Measurements from ENCODE around the gene EMILIN2.

Gene EMILIN2

GRCh38 chr18:2869207-2869606 is 22.4 kb downstream of the EMILIN2 start:
- TF ChIP-seq, protein P1, sequence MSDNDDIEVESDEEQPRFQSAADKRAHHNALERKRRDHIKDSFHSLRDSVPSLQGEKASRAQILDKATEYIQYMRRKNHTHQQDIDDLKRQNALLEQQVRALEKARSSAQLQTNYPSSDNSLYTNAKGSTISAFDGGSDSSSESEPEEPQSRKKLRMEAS (IDR thresholded peaks at IDR 0.05; ENCODE audit: low read depth, low read length), result no peak
- TF ChIP-seq, protein P2, sequence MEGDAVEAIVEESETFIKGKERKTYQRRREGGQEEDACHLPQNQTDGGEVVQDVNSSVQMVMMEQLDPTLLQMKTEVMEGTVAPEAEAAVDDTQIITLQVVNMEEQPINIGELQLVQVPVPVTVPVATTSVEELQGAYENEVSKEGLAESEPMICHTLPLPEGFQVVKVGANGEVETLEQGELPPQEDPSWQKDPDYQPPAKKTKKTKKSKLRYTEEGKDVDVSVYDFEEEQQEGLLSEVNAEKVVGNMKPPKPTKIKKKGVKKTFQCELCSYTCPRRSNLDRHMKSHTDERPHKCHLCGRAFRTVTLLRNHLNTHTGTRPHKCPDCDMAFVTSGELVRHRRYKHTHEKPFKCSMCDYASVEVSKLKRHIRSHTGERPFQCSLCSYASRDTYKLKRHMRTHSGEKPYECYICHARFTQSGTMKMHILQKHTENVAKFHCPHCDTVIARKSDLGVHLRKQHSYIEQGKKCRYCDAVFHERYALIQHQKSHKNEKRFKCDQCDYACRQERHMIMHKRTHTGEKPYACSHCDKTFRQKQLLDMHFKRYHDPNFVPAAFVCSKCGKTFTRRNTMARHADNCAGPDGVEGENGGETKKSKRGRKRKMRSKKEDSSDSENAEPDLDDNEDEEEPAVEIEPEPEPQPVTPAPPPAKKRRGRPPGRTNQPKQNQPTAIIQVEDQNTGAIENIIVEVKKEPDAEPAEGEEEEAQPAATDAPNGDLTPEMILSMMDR (IDR thresholded peaks at IDR 0.05; ENCODE audit: low read depth, low read length), result no peak
- TF ChIP-seq POLR2A (IDR thresholded peaks at IDR 0.05; ENCODE audit: extremely low read depth, insufficient read length) (no peak), MYC (IDR thresholded peaks at IDR 0.05; ENCODE audit: low read depth, low read length) (no peak)
- H3K4me3 ChIP-seq (ENCODE audit: low read depth, low read length), result no peak overlapping the region

GRCh38 chr18:2871111-2871720 is 24.4 kb downstream of the EMILIN2 start:
- no peak overlapping the region for H3K4me3 ChIP-seq (ENCODE audit: low read depth, low read length)
- DNase-seq (ENCODE audit: low read depth), result no peak
- no peak for TF ChIP-seq MYC (IDR thresholded peaks at IDR 0.05; ENCODE audit: low read depth, low read length)
- TF ChIP-seq POLR2A (IDR thresholded peaks at IDR 0.05; ENCODE audit: extremely low read depth, insufficient read length), result no peak
- TF ChIP-seq, protein P2 (IDR thresholded peaks at IDR 0.05; ENCODE audit: low read depth, low read length), result no peak
- TF ChIP-seq, protein P1 (IDR thresholded peaks at IDR 0.05; ENCODE audit: low read depth, low read length), result no peak

More at GRCh38 chr18:2869207-2869606, 22.4 kb downstream of the EMILIN2 start:
- no peak for DNase-seq (ENCODE audit: low read depth)

DNA sequence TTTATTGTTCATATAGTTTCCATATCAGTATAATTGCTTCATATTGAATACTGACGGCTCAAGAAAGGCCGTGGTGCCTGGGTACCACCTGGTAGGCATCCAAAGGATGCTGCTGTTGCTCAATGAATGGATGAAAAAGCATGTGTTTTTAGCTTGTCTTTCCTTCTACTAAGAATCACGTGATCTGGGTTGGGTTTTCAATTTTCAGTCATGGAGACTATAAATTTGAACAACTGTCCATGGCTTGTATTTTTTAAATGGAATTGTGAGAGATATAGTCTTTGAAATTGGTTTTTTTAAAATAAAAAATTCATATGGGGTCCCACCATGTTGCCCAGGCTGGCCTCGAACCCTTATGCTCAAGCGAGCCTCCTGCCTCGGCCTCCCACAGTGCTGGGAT is 25.3 kb downstream of the EMILIN2 start:
- TF ChIP-seq, protein P1 (IDR thresholded peaks at IDR 0.05; ENCODE audit: low read depth, low read length), result no peak
- TF ChIP-seq MYC (IDR thresholded peaks at IDR 0.05; ENCODE audit: low read depth, low read length), result no peak
- TF ChIP-seq, protein P2 (IDR thresholded peaks at IDR 0.05; ENCODE audit: low read depth, low read length), result no peak
- no peak for TF ChIP-seq POLR2A (IDR thresholded peaks at IDR 0.05; ENCODE audit: extremely low read depth, insufficient read length)
- DNase-seq (ENCODE audit: low read depth), result no peak
- H3K4me3 ChIP-seq (ENCODE audit: low read depth, low read length), result no peak overlapping the region

DNA sequence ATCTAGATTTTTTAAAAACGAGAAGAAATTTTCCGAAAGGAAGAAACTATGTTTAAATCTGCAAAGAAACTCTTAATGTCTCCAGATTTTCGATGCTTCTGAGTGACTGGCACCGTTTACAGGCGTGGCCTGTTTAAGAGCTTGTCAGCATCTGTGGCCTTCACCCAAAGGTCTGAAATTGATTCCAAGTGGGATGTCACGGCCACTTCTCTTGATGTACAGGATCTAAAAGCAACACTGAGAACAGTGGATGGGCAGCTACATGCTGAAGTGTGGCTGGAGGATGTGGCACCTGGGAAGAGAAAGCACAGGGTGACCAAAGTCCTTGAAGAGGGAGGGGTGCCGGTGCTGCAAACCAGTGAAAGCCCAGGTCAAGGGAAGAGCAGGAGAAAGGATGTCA is 28.0 kb downstream of the EMILIN2 start:
- TF ChIP-seq, protein P1 (IDR thresholded peaks at IDR 0.05; ENCODE audit: low read depth, low read length), result no peak
- TF ChIP-seq MYC (IDR thresholded peaks at IDR 0.05; ENCODE audit: low read depth, low read length) (no peak), POLR2A (IDR thresholded peaks at IDR 0.05; ENCODE audit: extremely low read depth, insufficient read length) (no peak)
- DNase-seq (ENCODE audit: low read depth), result no peak
- H3K4me3 ChIP-seq (ENCODE audit: low read depth, low read length), result no peak overlapping the region

DNA sequence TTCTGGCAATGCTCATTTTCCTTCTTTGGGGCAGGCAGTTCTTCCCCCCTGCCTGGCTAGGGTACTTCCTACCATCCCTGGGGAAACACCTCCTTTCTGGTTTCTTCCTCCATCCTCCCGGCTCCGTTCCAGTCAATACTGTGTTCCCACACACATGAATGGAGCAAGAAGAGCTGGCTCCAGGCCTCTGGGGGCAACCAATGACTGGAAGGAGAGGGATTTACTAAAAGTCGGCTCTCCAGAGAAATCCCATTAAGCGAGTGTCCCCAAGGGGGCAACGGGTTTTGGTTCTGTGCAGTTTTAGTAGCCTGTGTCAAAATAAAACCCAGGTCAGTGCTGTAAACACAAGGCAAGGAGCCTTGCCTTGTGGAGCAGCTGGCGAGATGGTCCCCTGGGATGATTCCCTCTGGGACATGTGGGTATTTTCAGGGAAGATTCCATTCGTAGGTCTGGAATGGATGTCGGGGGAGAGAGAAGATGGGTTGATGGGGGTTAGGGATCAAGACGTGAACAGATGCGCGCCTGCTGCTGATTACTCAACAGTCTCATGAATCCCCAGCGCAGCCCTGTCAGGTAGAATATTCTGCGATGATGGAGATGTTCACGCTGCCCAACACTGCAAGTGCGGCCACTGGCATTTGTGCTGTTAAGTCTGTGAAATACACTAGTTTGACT is 32.0 kb downstream of the EMILIN2 start:
- TF ChIP-seq MYC (IDR thresholded peaks at IDR 0.05; ENCODE audit: low read depth, low read length), result no peak
- TF ChIP-seq, protein P1 (IDR thresholded peaks at IDR 0.05; ENCODE audit: low read depth, low read length), result no peak
- TF ChIP-seq, protein P2 (IDR thresholded peaks at IDR 0.05; ENCODE audit: low read depth, low read length), result no peak
- TF ChIP-seq POLR2A (IDR thresholded peaks at IDR 0.05; ENCODE audit: extremely low read depth, insufficient read length), result no peak
- DNase-seq (ENCODE audit: low read depth), result no peak
- H3K4me3 ChIP-seq (ENCODE audit: low read depth, low read length), result no peak overlapping the region

- H3K4me3 ChIP-seq (ENCODE audit: low read depth, low read length), result no peak overlapping the region
These were observed 33.1 kb downstream of the EMILIN2 start for GRCh38 chr18:2879889-2880288.

More at GRCh38 chr18:2879889-2880288, 33.1 kb downstream of the EMILIN2 start:
- TF ChIP-seq, protein P2 (IDR thresholded peaks at IDR 0.05; ENCODE audit: low read depth, low read length), result no peak
- TF ChIP-seq POLR2A (IDR thresholded peaks at IDR 0.05; ENCODE audit: extremely low read depth, insufficient read length) (no peak), MYC (IDR thresholded peaks at IDR 0.05; ENCODE audit: low read depth, low read length) (no peak)
- TF ChIP-seq, protein P1 (IDR thresholded peaks at IDR 0.05; ENCODE audit: low read depth, low read length), result no peak
- DNase-seq (ENCODE audit: low read depth), result no peak
